Measurements from ENCODE around the gene RANGAP1. TPM values are rescaled to one million over a fixed set of nuclear protein-coding genes. Genes with fewer than 3 reads are reported as not detected.

RANGAP1 gene
- polyA plus RNA-seq, 1 experiment, result 145 TPM

DNA sequence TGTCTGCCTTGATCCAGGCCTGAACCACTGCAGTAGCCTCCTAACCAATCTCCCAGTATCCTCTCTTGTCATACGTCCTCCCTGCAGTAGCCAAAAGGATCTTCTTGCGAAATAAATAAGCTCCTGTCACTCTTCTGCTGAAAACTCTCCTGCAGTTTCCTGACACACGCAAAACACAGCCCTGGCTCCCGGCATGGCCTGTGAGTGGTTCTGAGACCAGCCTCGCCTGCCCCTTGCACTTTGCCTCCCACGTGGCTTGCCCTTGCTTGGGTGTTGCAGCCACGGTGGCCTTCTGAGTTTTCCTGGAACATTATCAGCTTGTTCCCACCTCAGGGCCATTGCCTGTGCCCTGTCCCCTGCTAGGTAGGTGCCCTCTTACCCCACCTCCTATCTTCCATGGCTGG is 22.6 kb upstream of the RANGAP1 start:
- POLR2A ChIA-PET, result no interaction called here
- TF ChIP-seq, protein P1, sequence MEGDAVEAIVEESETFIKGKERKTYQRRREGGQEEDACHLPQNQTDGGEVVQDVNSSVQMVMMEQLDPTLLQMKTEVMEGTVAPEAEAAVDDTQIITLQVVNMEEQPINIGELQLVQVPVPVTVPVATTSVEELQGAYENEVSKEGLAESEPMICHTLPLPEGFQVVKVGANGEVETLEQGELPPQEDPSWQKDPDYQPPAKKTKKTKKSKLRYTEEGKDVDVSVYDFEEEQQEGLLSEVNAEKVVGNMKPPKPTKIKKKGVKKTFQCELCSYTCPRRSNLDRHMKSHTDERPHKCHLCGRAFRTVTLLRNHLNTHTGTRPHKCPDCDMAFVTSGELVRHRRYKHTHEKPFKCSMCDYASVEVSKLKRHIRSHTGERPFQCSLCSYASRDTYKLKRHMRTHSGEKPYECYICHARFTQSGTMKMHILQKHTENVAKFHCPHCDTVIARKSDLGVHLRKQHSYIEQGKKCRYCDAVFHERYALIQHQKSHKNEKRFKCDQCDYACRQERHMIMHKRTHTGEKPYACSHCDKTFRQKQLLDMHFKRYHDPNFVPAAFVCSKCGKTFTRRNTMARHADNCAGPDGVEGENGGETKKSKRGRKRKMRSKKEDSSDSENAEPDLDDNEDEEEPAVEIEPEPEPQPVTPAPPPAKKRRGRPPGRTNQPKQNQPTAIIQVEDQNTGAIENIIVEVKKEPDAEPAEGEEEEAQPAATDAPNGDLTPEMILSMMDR (IDR thresholded peaks at IDR 0.05; ENCODE audit: insufficient read depth, low read depth, low read length), result no peak

DNA sequence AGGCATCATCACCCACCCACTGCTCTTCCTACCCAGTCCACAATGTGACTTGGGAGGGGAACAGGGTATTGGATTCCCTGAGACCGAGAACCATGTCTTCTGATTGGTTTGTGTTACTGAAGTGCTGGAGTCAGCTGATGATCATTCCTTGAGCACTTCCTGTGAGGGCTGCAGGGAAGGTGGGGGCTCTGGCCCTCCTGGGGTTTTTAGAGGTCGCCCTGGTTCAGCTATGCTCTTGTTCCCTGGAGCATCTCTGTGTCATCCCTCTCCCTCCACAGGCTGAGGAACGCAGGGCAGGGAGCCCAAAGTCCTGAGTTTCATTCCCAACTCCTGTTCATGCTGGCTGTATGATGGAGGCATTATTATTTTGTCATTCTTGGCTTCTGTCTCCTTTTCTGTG is 22.1 kb upstream of the RANGAP1 start:
- CTCF ChIA-PET, result interaction anchor here (1.0 kb wide), 1 partner anchor 110 kb away, joined by 3 read pairs; no protein-coding TSS in a partner anchor
- DNase-seq (ENCODE audit: low read depth), result no peak
- Histone ChIP-seq H3K27me3 (ENCODE audit: control insufficient read depth, insufficient read depth, low read length) (no peaks in the 10 kb centered on the region), H3K4me3 (ENCODE audit: low read depth, low read length) (no peak overlapping the region), H3K36me3 (ENCODE audit: control insufficient read depth, insufficient read depth, low read length) (peaks cover 5% of the 10 kb centered on the region)
- POLR2A ChIA-PET, result no interaction called here
- TF ChIP-seq, protein P1 (IDR thresholded peaks at IDR 0.05; ENCODE audit: insufficient read depth, low read depth, low read length), result no peak

More for the DNA sequence above, 22.6 kb upstream of the RANGAP1 start:
- CTCF ChIA-PET, result interaction anchor here (1.0 to 1.2 kb wide), 2 partner anchors 9 to 111 kb away, joined by 3 read pairs; no protein-coding TSS in a partner anchor
- Histone ChIP-seq H3K36me3 (ENCODE audit: control insufficient read depth, insufficient read depth, low read length) (peaks cover 5% of the 10 kb centered on the region), H3K27me3 (ENCODE audit: control insufficient read depth, insufficient read depth, low read length) (no peaks in the 10 kb centered on the region), H3K4me3 (ENCODE audit: low read depth, low read length) (no peak overlapping the region)
- DNase-seq (ENCODE audit: low read depth), result no peak

DNA sequence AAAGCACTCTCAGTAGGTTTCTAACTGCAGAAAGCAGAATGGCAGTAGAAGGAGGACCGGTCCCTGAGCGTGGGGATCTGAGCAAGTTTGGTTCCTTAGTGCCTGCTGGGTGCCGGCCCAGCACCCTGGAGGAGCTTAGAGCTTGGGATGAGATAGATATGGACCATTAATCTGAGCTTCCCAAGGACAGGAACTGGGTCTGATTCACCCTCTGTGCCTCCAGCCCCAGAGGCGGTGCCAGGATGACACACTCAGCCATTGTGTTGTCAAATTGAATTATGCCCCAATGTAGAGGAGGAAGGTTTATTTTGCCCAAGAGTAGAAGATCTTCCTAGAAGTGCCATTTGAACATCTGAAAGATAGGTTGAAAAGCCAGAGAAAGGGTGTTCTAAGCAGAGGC is 19.7 kb upstream of the RANGAP1 start:
- no peaks in the 10 kb centered on the region for H3K27me3 ChIP-seq (ENCODE audit: control insufficient read depth, insufficient read depth, low read length)
- no peak for DNase-seq (ENCODE audit: low read depth)
- POLR2A ChIA-PET, result no interaction called here
- peaks cover 5% of the 10 kb centered on the region for H3K36me3 ChIP-seq (ENCODE audit: control insufficient read depth, insufficient read depth, low read length)
- H3K4me3 ChIP-seq (ENCODE audit: low read depth, low read length), result no peak overlapping the region
- TF ChIP-seq, protein P1 (IDR thresholded peaks at IDR 0.05; ENCODE audit: insufficient read depth, low read depth, low read length), result no peak
- CTCF ChIA-PET, result no interaction called here

DNA sequence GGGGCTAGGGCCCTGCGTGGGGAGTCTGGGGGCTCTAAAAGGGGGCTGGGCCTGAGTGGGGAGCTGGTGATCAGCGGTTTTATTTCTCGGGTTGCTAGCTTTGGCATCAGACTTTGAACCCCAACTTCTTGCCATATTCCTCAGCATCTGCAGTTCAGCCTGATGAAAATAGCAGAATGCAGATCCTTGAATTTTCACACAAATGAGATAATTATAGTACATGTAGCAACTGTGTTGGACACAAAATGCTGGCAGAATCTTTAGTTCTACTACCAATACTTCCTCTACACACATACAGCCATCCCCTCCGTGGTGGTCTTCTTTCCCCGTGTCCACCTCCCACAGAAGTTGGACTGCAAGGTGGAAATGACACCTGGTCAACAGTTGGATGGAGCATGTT is 16.8 kb upstream of the RANGAP1 start:
- TF ChIP-seq, protein P1 (IDR thresholded peaks at IDR 0.05; ENCODE audit: insufficient read depth, low read depth, low read length), result no peak
- ChIA-PET CTCF (interaction anchor here (1.4 kb wide), 1 partner anchor 9 kb away, joined by 3 read pairs; no protein-coding TSS in a partner anchor), POLR2A (interaction anchor here (0.6 kb wide), 1 partner anchor 132 kb away, joined by 4 read pairs; no protein-coding TSS in a partner anchor)
- H3K27me3 ChIP-seq (ENCODE audit: control insufficient read depth, insufficient read depth, low read length), result no peaks in the 10 kb centered on the region
- peak overlapping the region; percentile 63 for H3K4me3 ChIP-seq (ENCODE audit: low read depth, low read length)
- no peak for DNase-seq (ENCODE audit: low read depth)
- H3K36me3 ChIP-seq (ENCODE audit: control insufficient read depth, insufficient read depth, low read length), result 0 out of 2 replicates have a peak, but pooled peaks cover 1% of the 10 kb centered on the region

DNA sequence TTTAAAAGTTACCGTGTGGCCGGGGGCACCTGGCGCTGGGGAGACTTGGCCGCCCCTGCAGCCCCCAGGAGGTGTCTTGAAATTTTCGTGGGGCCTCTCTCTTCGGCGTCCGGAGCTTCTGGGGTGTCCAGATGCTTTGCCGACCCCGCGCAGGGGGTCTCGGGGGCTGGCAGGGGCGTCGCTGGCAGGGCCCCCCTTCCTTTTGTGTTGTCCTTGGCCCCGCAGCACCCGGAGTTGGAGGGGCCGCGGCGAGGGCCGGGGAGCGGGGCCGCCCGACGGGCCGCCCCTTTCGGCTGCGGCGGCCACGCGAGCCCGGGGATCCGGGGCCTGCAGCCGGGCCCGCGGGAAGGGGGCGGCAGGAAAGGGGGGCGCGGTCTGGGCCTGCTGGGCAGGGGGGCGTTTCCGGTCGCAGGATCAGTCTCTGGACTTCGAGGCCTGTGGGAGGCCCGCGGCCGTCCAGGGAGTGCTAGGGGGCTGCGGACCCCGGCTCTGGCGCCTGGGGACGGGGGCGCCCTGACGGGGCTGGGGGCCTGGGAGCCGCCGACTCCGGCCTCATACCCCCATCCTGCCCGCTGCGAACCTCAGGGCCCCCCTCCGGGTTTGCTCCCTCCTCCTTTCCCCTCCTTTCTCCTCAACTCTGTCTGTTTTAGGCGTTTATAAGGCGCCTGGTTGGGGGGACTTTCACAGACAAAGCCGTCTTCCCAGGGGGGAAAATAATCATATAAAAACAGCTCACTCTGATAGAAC is 16.2 kb upstream of the RANGAP1 start:
- CTCF ChIA-PET, result interaction anchor here (0.7 to 1.4 kb wide), 4 partner anchors 10 to 75 kb away, joined by 3 to 4 read pairs (median 3); partner anchors contain the start of gene RANGAP1
- TF ChIP-seq, protein P1 (IDR thresholded peaks at IDR 0.05; ENCODE audit: insufficient read depth, low read depth, low read length), result no peak
- Histone ChIP-seq H3K4me3 (ENCODE audit: low read depth, low read length) (peak overlapping the region; percentile 63), H3K36me3 (ENCODE audit: control insufficient read depth, insufficient read depth, low read length) (no peaks in the 10 kb centered on the region), H3K27me3 (ENCODE audit: control insufficient read depth, insufficient read depth, low read length) (no peaks in the 10 kb centered on the region)
- no peak for DNase-seq (ENCODE audit: low read depth)
- POLR2A ChIA-PET, result interaction anchor here (0.6 kb wide), 1 partner anchor 131 kb away, joined by 4 read pairs; no protein-coding TSS in a partner anchor
